D721Med (cell line): Measurements from ENCODE around the gene SULT1C4.
"Not testable (repeated sequence)": the region's sequence is repeated elsewhere in the genome, so short reads cannot be mapped to it uniquely, and the experiment has no call there.

ENCODE experiments used
- DNase-seq: peaks from one replicate; pipeline ENCODE4 v3.0.0; 2011; ENCODE audit warnings: low spot score; ENCODE audit not compliant: insufficient read length
- FAIRE-seq: peaks from 2 replicates; lab custom pipeline; 2011; peaks lifted over from hg19 to GRCh38; lab: Jason Lieb, UNC
- CTCF ChIP-seq: IDR thresholded peaks from 2 replicates; pipeline ENCODE4 v1.5.1; 2012; ENCODE audit warnings: mild to moderate bottlenecking, control low read depth; ENCODE audit not compliant: insufficient read depth; ENCODE audit errors: missing control alignments

SULT1C4 gene

GRCh38 chr2:108348816-108349570 is 28.8 kb upstream of the SULT1C4 start:
- DNase-seq = no peak
- TF ChIP-seq CTCF = no peak
- FAIRE-seq = no peak

GRCh38 chr2:108349571-108349928 is 28.2 kb upstream of the SULT1C4 start:
- TF ChIP-seq CTCF = no peak
- FAIRE-seq (no peak), DNase-seq (no peak)

- FAIRE-seq (no peak), DNase-seq (no peak)
- no peak for TF ChIP-seq CTCF
Observed at GRCh38 chr2:108351889-108352288, 25.9 kb upstream of the SULT1C4 start.

- DNase-seq = no peak
- FAIRE-seq = no peak
- no peak for TF ChIP-seq CTCF
Observed at GRCh38 chr2:108354136-108354535, 23.6 kb upstream of the SULT1C4 start.

- TF ChIP-seq CTCF = no peak
- no peak for FAIRE-seq
- no peak for DNase-seq
Observed at GRCh38 chr2:108355906-108356734, 21.6 kb upstream of the SULT1C4 start.

GRCh38 chr2:108359336-108359735 is 18.4 kb upstream of the SULT1C4 start:
- not testable (repeated sequence) for FAIRE-seq, DNase-seq

GRCh38 chr2:108360776-108361468 is 16.8 kb upstream of the SULT1C4 start:
- DNase-seq (no peak), FAIRE-seq (no peak)
- no peak for TF ChIP-seq CTCF
